ENCODE results near the gene ADGRF1. TPM values are rescaled to one million over a fixed set of nuclear protein-coding genes. Genes with fewer than 3 reads are reported as not detected.

ADGRF1 gene
- total RNA-seq, 1 donor from 2014 or later: not detected

DNA sequence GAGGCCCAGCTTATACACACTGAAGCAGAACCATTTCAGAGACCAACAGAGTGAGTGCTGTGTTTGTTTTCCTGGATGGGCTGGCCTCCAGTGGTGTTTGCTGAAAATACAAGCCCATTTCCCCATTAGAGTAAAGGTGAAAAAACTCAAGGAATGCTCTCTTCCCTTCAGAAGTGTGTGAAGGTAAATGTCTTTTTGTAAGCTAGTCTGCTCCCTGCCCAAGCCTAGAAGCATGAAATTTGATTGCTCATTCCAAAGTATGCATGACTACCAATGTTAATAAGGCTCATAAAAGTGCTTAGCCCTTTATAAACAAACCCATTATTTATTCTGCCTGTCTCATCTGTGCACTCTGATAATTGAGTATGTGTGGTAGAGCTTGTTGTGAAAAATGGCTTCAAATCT is 59.1 kb downstream of the ADGRF1 start:
- no peak for DNase-seq (ENCODE audit: low read depth, low spot score)

GRCh38 chr6:46979206-46979605 is 62.9 kb downstream of the ADGRF1 start:
- DNase-seq (ENCODE audit: low read depth, low spot score): no peak

DNA sequence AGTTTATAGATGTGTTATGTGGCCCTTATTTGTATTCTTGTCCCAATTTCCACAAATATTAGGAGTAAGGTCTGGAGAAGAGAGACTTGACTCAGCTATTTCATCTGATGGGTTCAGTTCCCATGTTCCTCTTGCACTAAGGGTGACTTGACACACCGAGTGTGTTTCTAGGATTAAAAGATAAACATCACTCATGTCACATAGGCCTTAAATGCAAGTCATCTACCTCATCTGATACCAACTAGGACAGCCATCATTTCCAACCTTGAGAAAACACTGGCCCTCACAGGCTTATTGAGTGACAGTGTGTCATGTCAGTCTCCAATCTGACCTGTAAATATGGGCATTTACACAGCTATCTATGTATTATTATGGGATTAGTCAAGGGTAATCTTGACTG is 67.3 kb downstream of the ADGRF1 start:
- no peak for DNase-seq (ENCODE audit: low read depth, low spot score)

DNA sequence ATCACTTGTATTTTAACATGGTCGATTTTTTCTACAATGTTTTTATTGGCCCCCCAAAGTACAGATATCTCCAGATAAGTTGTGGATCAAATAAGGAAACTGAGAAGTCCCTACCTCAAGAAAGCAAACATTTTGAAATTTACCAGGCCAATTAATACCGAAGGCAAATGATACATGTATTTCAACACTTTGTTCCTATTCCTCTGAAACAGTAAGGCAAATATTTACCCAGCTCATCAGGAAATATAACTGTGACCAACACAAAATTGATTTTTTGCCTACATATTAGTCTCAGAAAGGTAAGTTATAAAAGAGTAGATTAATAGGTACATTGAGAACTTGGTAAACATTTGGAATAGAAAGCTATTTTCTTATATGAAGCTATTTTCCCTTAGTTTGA is 69.1 kb downstream of the ADGRF1 start:
- DNase-seq (ENCODE audit: low read depth, low spot score): no peak

DNA sequence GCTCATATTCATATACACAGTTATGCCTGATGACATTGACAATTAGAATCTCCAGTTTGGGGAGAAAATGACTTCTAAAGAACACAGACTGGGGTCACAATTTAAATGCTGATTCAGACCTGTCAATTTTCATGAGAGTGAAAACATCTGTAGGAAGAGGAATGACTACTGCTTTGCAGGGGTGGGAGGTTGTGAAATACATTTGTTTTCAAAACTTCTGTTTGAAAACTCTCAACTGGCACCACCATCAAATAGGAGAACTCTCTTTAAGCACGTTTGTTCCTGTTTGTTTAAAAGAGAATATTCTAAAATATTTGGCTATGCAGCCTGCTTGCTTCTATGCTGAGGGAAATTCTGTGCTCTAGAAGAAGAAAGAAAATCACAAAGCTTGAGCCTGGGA is 69.6 kb downstream of the ADGRF1 start:
- DNase-seq (ENCODE audit: low read depth, low spot score): no peak

DNA sequence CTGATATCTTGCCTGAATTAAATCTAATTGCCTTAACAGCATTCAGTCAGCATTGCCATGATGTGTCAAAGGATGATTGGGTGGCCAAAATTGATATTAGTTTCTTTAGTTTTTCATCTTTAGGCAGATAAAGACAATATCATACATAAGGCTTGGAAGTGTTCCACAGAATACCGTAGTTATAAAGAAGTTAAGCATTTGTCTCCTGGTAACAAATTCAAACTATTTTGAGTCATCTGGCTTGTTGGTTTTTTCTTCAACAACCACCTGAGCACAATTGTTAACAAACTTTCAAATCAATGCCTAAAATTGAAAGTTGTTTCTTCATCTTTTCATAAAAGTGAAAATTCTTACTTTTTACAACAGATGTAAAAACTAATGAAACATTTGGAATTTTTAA is 72.9 kb downstream of the ADGRF1 start:
- no peak for DNase-seq (ENCODE audit: low read depth, low spot score)

DNA sequence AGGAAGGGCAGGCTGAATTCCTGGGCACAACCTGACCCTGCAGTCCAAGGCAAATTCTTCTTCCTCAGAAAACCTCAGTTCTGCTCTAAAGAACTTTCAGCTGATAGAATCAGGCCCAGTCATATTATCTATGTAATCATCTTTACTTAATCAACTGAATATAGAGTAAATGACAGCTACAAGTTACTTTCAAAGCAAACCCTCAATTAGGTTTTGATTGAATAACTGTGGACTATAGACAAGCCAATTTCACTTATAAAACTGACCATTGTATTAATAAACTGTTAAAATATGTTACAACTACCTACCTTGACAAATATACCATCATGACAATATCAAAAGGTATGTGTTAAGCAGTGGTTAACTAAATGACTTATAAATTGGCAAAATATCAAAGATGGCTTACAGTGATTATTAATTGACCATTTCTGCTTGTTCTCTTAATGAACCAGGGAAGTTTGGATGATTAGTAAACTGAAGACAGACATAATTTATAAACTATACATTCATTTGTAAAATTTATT is 74.2 kb downstream of the ADGRF1 start:
- no peak for DNase-seq (ENCODE audit: low read depth, low spot score)

DNA sequence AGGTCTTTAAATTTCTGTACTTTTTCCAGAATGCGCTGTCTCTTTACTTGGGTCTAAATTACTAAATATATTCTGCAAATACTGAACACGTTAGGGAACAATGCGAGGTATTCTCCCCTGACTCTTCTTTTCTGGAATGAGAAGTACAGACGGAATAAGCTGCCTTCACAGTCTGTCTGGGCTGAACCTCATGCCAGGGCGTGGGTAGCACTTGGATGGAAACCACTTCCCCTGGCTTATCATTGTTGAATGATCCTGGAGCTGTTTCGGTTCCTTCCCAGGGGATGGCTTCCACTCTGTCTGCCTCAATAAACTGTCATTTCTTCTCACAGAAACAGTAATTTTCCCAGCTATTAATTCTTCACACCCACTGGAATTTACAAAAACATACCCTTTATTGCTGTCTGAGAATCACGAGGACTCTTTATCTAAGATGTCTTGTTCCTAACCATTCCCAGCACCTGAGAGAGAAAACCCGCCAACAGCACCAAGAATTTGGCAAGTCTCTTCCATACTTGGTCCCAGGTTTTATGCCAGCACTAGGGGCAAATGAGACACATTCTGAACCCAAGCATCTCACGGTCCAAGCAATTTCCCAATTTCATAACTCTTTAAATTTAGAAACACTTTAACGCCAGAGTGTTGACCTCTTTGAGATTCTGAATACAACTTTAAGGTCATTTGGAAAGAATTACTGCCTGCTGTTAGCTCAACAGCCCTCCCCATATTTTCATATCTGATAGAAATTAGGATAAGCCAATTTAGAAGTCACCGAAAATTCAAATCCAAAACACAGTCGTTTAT is 77.2 kb downstream of the ADGRF1 start:
- no peak for DNase-seq (ENCODE audit: low read depth, low spot score)

- no peak for DNase-seq (ENCODE audit: low read depth, low spot score)
These were observed 78.5 kb downstream of the ADGRF1 start for GRCh38 chr6:46963626-46964025.

- no peak for DNase-seq (ENCODE audit: low read depth, low spot score)
These were observed 79.1 kb downstream of the ADGRF1 start for GRCh38 chr6:46963039-46963438.

DNA sequence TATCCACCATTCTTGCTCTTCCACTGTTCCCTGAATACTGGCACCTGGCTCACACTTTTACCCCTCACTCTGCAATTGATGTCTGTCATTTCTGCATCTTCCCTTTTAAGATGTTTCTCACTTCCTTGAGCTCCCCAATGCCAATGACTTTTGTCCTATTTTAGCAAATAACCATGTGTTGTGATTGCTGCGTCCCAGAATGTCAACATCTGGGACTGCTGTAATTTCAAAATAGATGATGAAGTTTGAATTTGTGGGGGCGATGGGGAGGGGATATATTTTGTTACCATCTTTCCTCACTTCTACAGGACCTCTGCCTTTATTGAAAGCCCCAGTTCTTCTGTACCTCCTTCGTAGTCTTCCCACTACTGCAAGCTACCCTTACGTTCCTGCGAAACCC is 80.4 kb downstream of the ADGRF1 start:
- DNase-seq (ENCODE audit: low read depth, low spot score): no peak

DNA sequence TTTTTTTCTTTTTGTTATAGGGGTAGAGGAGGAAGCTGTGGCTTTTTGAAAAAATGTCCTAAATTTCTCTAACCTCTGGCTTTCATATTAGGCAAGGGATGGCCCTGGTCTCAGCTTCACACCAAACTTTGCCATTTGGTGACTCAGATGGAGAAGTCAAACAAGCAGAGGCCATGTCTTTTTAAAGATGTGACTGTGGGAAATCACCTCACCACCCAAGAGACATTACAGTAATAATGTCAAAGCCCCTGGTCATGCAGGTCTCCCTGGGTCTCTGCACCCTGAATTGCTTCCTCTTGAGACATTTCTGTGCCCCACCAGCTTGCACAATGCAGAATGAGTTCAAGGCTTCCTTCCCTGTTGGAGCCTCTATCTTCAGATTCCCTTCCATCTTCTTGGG is 80.9 kb downstream of the ADGRF1 start:
- DNase-seq (ENCODE audit: low read depth, low spot score): no peak

DNA sequence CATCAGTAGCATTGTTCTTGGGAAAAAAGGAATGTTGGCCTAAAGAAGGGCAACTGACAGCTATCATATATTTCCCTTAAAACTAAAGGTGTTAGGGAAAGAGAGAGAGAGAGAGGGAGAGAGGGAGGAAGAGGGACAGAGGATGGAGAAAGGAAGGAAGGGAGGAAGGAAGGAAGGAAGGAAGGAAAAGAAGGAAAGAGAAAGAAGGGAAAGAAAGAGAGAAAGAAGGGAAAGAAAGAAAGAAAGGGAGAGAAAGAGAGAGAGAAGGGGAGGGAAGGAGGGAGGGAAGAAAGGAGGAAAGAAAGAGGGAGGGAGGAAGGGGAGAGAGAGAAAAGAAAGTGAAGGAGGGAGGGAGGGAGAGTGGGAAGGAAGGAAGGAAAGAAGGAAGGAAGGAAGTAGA is 82.7 kb downstream of the ADGRF1 start:
- no peak for DNase-seq (ENCODE audit: low read depth, low spot score)

DNA sequence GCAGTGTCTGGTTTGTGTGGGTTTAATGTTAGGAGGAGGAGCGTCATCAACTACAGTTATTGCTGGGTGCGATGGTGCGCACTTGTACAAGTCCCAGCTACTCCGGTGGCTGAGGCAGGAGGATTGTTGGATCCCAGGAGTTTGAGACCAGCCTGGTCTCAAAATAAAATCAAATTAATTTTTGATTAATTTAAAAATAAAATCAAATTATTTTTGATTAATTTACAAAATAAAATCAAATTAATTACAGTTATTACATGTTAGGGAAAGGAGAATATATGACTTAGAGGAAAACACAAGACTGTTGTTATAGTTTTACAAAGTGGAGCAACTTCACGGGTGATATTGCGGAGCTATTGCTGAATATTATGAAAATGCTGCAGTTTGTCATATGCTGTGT is 85.7 kb downstream of the ADGRF1 start:
- no peak for DNase-seq (ENCODE audit: low read depth, low spot score)

GRCh38 chr6:46954837-46955451 is 87.2 kb downstream of the ADGRF1 start:
- DNase-seq (ENCODE audit: low read depth, low spot score): no peak

DNA sequence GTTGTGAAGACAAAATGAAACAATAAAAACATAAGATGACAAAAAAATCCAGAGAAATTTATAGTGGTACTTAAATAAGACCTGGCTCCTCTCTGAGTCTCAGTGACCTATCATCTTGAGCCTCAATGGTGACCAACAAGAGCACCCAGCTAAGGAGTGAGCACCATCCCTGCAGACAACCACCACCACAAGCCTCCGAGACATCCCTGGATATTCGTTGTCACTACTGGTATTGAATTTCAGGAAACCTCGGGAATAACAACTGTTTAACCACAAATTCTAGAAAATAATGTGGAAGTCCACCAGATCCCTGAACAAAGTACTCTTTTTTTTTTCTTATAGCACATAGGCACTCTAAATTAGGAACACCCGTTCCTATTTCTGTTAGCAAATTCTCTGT is 88.2 kb downstream of the ADGRF1 start:
- no peak for DNase-seq (ENCODE audit: low read depth, low spot score)

DNA sequence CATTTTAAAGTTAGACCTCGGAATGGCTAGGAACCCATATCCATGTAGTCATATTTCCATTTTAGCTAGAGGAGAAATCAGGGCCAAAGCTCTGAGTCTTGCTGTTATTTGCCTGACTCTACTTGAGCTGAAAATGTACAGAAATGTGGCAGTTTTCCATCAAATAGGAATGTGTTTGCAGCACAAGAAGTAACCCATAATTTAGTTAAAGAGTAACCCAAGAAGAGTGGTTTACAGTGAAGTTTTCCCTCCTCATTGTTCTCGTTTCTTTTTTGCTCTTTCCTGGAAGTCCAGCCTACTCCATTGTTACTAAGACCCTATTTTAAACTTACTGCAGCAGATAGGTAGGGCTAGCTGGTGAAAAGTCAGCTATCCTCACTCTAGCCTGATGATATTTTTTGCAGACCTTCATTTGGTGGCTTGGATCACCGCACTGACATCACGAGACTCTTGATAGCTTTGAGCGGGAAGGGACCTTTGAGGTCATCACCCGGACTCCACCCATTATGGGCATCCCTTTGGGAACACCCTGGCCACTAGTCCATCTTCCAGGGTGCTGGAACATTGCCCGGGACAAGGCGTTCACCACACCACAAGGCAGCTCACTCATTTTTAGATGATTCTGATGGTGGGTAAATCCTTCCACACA is 92.4 kb downstream of the ADGRF1 start:
- no peak for DNase-seq (ENCODE audit: low read depth, low spot score)

GRCh38 chr6:46948699-46949098 is 93.4 kb downstream of the ADGRF1 start:
- peak; percentile 99 for DNase-seq (ENCODE audit: low read depth, low spot score)
